GDM1 (cell line): ENCODE measurements around the gene NHLRC1.
A peak's percentile ranks its signal among the peaks of the same experiment; 100 is the strongest.
"Not testable (repeated sequence)": the region's sequence is repeated elsewhere in the genome, so short reads cannot be mapped to it uniquely, and the experiment has no call there.

Source experiments
- DNase-seq: peaks from one replicate; lab custom pipeline; 2025; lab: John Stamatoyannopoulos, UW

Gene NHLRC1

GRCh38 chr6:18122128-18123093, at the start of gene NHLRC1:
Gene NHLRC1, minus strand, starts transcription at chr6:18122677. Its CDS starts 71 bp downstream, at chr6:18122606.
- no peak for DNase-seq

- DNase-seq, result no peak
Measured at GRCh38 chr6:18171871-18172270, 49.4 kb upstream of the NHLRC1 start.

GRCh38 chr6:18168264-18168663, 45.8 kb upstream of the NHLRC1 start:
- no peak for DNase-seq

- DNase-seq, result no peak
Measured at GRCh38 chr6:18166312-18167036, 44.0 kb upstream of the NHLRC1 start.

GRCh38 chr6:18165751-18166150, 43.3 kb upstream of the NHLRC1 start:
- no peak for DNase-seq

- DNase-seq, result no peak
Measured at GRCh38 chr6:18162401-18162800, 39.9 kb upstream of the NHLRC1 start.

GRCh38 chr6:18161431-18161830, 39.0 kb upstream of the NHLRC1 start:
- DNase-seq, result no peak

GRCh38 chr6:18160911-18161310, 38.4 kb upstream of the NHLRC1 start:
- DNase-seq, result no peak

GRCh38 chr6:18155864-18156421, 33.5 kb upstream of the NHLRC1 start:
- DNase-seq, result peak; percentile 13

- peak; percentile 98 for DNase-seq
Measured at GRCh38 chr6:18155150-18155863, 32.8 kb upstream of the NHLRC1 start, which contains the start of gene KDM1B. Gene KDM1B, plus strand, starts transcription at chr6:18155422. Its CDS starts 4,474 bp downstream, at chr6:18159896.

- DNase-seq, result no peak
Measured at GRCh38 chr6:18154507-18155149, 32.2 kb upstream of the NHLRC1 start, which contains the start of gene TPMT. Gene TPMT, minus strand, starts transcription at chr6:18155077. Its CDS starts 5,950 bp downstream, at chr6:18149127.

GRCh38 chr6:18153311-18153703, 30.8 kb upstream of the NHLRC1 start:
- DNase-seq, result no peak

GRCh38 chr6:18151801-18152200, 29.3 kb upstream of the NHLRC1 start:
- DNase-seq, result no peak

- DNase-seq, result not testable (repeated sequence)
Measured at GRCh38 chr6:18151391-18151790, 28.9 kb upstream of the NHLRC1 start.

- DNase-seq, result no peak
Measured at GRCh38 chr6:18148304-18149025, 26.0 kb upstream of the NHLRC1 start.

- DNase-seq, result no peak
Measured at GRCh38 chr6:18147616-18148015, 25.1 kb upstream of the NHLRC1 start.

GRCh38 chr6:18147160-18147559, 24.7 kb upstream of the NHLRC1 start:
- no peak for DNase-seq

- DNase-seq, result no peak
Measured at GRCh38 chr6:18142591-18142861, 20.0 kb upstream of the NHLRC1 start.

- no peak for DNase-seq
Measured at GRCh38 chr6:18141805-18142590, 19.5 kb upstream of the NHLRC1 start.
